SK-N-SH treated with all-trans-retinoic acid at 6 μM for 48 hours (cell line): ENCODE data around the gene NOA1.
"Not testable (repeated sequence)": the region's sequence is repeated elsewhere in the genome, so short reads cannot be mapped to it uniquely, and the experiment has no call there.

ENCODE experiments used
- ATAC-seq: fragments of 200-7000 bp; cut with Tn5 transposase; 3 replicates; pipeline ENCODE4 v1.9.1; 2020; ENCODE audit warnings: mild to moderate bottlenecking, moderate library complexity
- ARNTL ChIP-seq: fragments of 450-650 bp; formaldehyde crosslinking; IDR thresholded peaks from 2 replicates; pipeline ENCODE4 v1.5.0; 2020; ENCODE audit warnings: low read depth, mild to moderate bottlenecking, moderate library complexity, borderline replicate concordance
- BACH2 ChIP-seq: fragments of 250-450 bp; sonication (Bioruptor Pico); IDR thresholded peaks from 2 replicates; pipeline ENCODE4 v1.9.0; 2021; ENCODE audit warnings: mild to moderate bottlenecking, borderline replicate concordance
- CREB5 ChIP-seq: fragments of 250-450 bp; sonication (Bioruptor Pico); IDR thresholded peaks from 2 replicates; pipeline ENCODE4 v1.5.1; 2020; ENCODE audit warnings: low read depth, mild to moderate bottlenecking, moderate library complexity
- CSDC2 ChIP-seq: fragments of 250-450 bp; sonication (Bioruptor Pico); IDR thresholded peaks from 2 replicates; pipeline ENCODE4 v1.5.0; 2020; ENCODE audit warnings: mild to moderate bottlenecking, moderate library complexity
- CSRNP3 ChIP-seq: fragments of 250-450 bp; sonication (Bioruptor Pico); IDR thresholded peaks from 2 replicates; pipeline ENCODE4 v1.5.1; 2021; ENCODE audit warnings: mild to moderate bottlenecking, moderate library complexity
- ESRRG ChIP-seq: fragments of 250-450 bp; sonication (Bioruptor Pico); IDR thresholded peaks from 2 replicates; pipeline ENCODE4 v1.6.1; 2021; ENCODE audit warnings: mild to moderate bottlenecking
- GLIS3 ChIP-seq: fragments of 250-450 bp; sonication (Bioruptor Pico); IDR thresholded peaks from 2 replicates; pipeline ENCODE4 v1.5.0; 2020; ENCODE audit warnings: mild to moderate bottlenecking, moderate library complexity
- ISL1 ChIP-seq: fragments of 250-450 bp; sonication (Bioruptor Pico); IDR thresholded peaks from 2 replicates; pipeline ENCODE4 v2.1.2; 2022; ENCODE audit warnings: mild to moderate bottlenecking, moderate library complexity
- OSR1 ChIP-seq: fragments of 250-450 bp; sonication (Bioruptor Pico); IDR thresholded peaks from 2 replicates; pipeline ENCODE4 v1.8.0; 2022; ENCODE audit warnings: moderate library complexity, mild to moderate bottlenecking, inconsistent platforms
- PATZ1 ChIP-seq: fragments of 250-450 bp; sonication (Bioruptor Pico); IDR thresholded peaks from 2 replicates; pipeline ENCODE4 v1.8.0; 2020; ENCODE audit warnings: mild to moderate bottlenecking, moderate library complexity, borderline replicate concordance
- POU6F1 ChIP-seq: fragments of 250-450 bp; sonication (Bioruptor Pico); IDR thresholded peaks from 2 replicates; pipeline ENCODE4 v1.8.0; 2021; ENCODE audit warnings: low read depth, mild to moderate bottlenecking, moderate library complexity, borderline replicate concordance
- PPARA ChIP-seq: fragments of 250-450 bp; sonication (Bioruptor Pico); IDR thresholded peaks from 2 replicates; pipeline ENCODE4 v1.5.0; 2020; ENCODE audit warnings: mild to moderate bottlenecking, borderline replicate concordance
- SNAI2 ChIP-seq: fragments of 250-450 bp; sonication (Bioruptor Pico); IDR thresholded peaks from 2 replicates; pipeline ENCODE4 v1.5.0; 2020; ENCODE audit warnings: mild to moderate bottlenecking, moderate library complexity
- TCF4 ChIP-seq: fragments of 250-450 bp; sonication (Bioruptor Pico); IDR thresholded peaks from 2 replicates; pipeline ENCODE4 v1.8.0; 2021; ENCODE audit warnings: mild to moderate bottlenecking, moderate library complexity, borderline replicate concordance
- TOX ChIP-seq: fragments of 250-450 bp; sonication (Bioruptor Pico); IDR thresholded peaks from 2 replicates; pipeline ENCODE4 v1.8.0; 2021; ENCODE audit warnings: mild to moderate bottlenecking, moderate library complexity, borderline replicate concordance
- TSHZ2 ChIP-seq: fragments of 250-450 bp; sonication (Bioruptor Pico); IDR thresholded peaks from 2 replicates; pipeline ENCODE4 v1.5.0; 2020; ENCODE audit warnings: mild to moderate bottlenecking, moderate library complexity
- ZC3H10 ChIP-seq: fragments of 250-450 bp; sonication (Bioruptor Pico); IDR thresholded peaks from 2 replicates; pipeline ENCODE4 v1.5.1; 2021; ENCODE audit warnings: mild to moderate bottlenecking, moderate library complexity
- ZFP3 ChIP-seq: fragments of 250-450 bp; sonication (Bioruptor Pico); IDR thresholded peaks from 2 replicates; pipeline ENCODE4 v1.5.0; 2020; ENCODE audit warnings: mild to moderate bottlenecking, moderate library complexity
- ZFP30 ChIP-seq: fragments of 450-650 bp; formaldehyde crosslinking; IDR thresholded peaks from 2 replicates; pipeline ENCODE4 v1.5.0; 2022; ENCODE audit warnings: mild to moderate bottlenecking, moderate library complexity
- ZNF565 ChIP-seq: fragments of 450-650 bp; formaldehyde crosslinking; conservative IDR thresholded peaks from 2 replicates; pipeline ENCODE4 v1.5.0; 2020; ENCODE audit warnings: low read depth, mild to moderate bottlenecking, moderate library complexity
- ZNF70 ChIP-seq: fragments of 450-650 bp; formaldehyde crosslinking; IDR thresholded peaks from 2 replicates; pipeline ENCODE4 v1.5.0; 2020; ENCODE audit warnings: mild to moderate bottlenecking, moderate library complexity

The NOA1 gene

GRCh38 chr4:56931924-56932323, 45.5 kb downstream of the NOA1 start (continued):
- no peak for TF ChIP-seq CSRNP3 (CRISPR knock-in tag)
- TF ChIP-seq CSDC2: no peak
- TF ChIP-seq ARNTL (CRISPR knock-in tag): no peak
- TF ChIP-seq PPARA (CRISPR knock-in tag): no peak
- TF ChIP-seq SNAI2 (CRISPR knock-in tag): no peak
- no peak for TF ChIP-seq ESRRG (CRISPR knock-in tag)
- no peak for TF ChIP-seq ZC3H10 (CRISPR knock-in tag)
- no peak for TF ChIP-seq TOX (CRISPR knock-in tag)
- no peak for TF ChIP-seq ISL1 (CRISPR knock-in tag)
- no peak for TF ChIP-seq GLIS3 (CRISPR knock-in tag)
- TF ChIP-seq, all 23 proteins: peak for 0

- ATAC-seq: no peak
- no peak for TF ChIP-seq TOX (CRISPR knock-in tag)
- TF ChIP-seq ZNF70 (CRISPR knock-in tag): no peak
- no peak for TF ChIP-seq CSDC2
- no peak for TF ChIP-seq CREB5 (CRISPR knock-in tag)
- TF ChIP-seq ZFP30 (CRISPR knock-in tag): no peak
- TF ChIP-seq ZFP3 (CRISPR knock-in tag): no peak
- TF ChIP-seq TCF4 (CRISPR knock-in tag): no peak
- no peak for TF ChIP-seq ARNTL (CRISPR knock-in tag)
- TF ChIP-seq ZC3H10 (CRISPR knock-in tag): no peak
These were observed 46.8 kb downstream of the NOA1 start for GRCh38 chr4:56930638-56931037.

GRCh38 chr4:56927196-56927595, 50.2 kb downstream of the NOA1 start:
- ATAC-seq: no peak
- TF ChIP-seq PPARA (CRISPR knock-in tag) (no peak), TCF4 (CRISPR knock-in tag) (no peak), CSDC2 (no peak), POU6F1 (no peak), CSRNP3 (CRISPR knock-in tag) (no peak), TSHZ2 (CRISPR knock-in tag) (no peak), ZNF70 (CRISPR knock-in tag) (no peak), ZC3H10 (CRISPR knock-in tag) (no peak), ISL1 (CRISPR knock-in tag) (no peak), ESRRG (CRISPR knock-in tag) (no peak), ZFP30 (CRISPR knock-in tag) (no peak), OSR1 (CRISPR knock-in tag) (no peak), PATZ1 (no peak), BACH2 (CRISPR knock-in tag) (no peak), ZNF565 (CRISPR knock-in tag) (no peak)

- ATAC-seq: not testable (repeated sequence)
These were observed 62.4 kb downstream of the NOA1 start for GRCh38 chr4:56914977-56915376.
